A375 (cell line): ENCODE data around the gene BIN2. TPM values are rescaled to one million over a fixed set of nuclear protein-coding genes. Genes with fewer than 3 reads are reported as not detected.

Experiments used
- total RNA-seq: library from RNA; depleted of rRNA; stranded (reverse); fragments of >200 nt; shearing (Covaris generic); gene quantifications from 2 replicates; pipeline ENCODE4 v1.2.3, GENCODE V29; 2014; rRNA removed

Gene BIN2
- not detected in 2 replicates for total RNA-seq

DNA sequence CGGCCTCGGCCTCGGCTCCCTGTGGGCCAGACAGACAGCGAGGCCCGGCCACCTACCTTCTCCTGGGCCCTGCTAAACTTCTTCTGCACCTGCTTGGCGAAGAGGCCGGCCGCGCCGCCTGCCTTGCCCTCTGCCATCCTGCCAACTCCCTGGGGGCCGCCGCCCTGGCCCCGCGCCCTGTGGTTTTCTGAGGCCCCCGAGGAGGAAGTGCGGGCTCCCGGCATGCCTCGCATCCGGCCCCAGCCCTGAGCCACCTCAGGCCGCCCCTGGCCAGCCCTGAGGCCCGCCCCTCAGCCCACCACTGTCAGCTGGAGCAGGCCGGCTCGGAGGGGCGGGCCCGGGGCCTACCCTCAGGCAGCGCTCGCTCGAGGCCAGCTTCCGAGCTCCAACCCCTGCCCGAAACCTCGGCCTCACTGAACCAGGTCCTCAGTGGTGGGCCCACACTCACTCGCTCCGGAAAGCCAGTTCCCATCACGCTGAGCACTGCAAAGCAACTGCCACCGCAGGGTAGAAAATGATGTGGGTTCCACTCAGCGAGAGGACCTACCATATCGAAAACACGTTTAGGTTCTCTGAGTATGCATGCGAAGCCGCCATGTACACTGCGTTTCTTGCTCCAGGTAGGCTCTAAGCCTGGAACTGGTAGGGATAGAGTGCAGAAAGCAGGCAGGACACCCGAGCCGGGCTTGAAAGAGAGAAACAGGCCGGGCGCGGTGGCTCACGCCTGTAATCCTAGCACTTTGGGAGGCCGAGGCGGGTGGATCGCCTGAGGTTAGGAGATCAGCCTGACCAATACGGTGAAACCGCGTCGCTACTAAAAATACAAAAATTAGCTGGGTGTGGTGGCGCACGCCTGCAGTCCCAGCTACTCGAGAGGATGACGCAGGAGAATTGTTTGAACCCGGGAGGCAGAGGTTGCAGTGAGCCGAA lies at the start of gene BIN2:
Gene BIN2, minus strand, starts transcription at position 209 of the 930 bp plus-strand sequence. Its CDS starts 72 bp downstream, at position 137.

DNA sequence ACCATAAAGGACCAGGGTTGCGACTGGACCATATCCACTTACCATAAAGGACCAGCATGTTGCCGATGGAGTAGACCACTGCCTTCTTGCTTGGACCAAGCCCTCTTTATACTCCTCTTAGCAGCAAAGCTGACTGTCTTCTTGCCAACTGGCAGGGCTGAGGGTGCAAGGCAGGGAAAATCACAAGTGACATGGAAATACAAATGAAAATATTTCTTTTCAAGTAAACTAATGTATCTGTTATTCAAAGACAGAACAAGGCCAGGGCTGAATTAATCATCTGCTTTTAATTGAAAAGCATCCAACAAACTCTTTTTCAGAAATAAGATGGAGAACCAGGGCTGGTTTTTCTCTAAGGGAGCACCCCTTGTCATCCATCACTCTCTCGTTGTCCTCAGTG lies 22.6 kb upstream of the BIN2 start, which contains the start of gene CELA1:
Gene CELA1, minus strand, starts transcription at position 99 of the 400 bp plus-strand sequence. Its CDS starts 41 bp downstream, at position 58.

DNA sequence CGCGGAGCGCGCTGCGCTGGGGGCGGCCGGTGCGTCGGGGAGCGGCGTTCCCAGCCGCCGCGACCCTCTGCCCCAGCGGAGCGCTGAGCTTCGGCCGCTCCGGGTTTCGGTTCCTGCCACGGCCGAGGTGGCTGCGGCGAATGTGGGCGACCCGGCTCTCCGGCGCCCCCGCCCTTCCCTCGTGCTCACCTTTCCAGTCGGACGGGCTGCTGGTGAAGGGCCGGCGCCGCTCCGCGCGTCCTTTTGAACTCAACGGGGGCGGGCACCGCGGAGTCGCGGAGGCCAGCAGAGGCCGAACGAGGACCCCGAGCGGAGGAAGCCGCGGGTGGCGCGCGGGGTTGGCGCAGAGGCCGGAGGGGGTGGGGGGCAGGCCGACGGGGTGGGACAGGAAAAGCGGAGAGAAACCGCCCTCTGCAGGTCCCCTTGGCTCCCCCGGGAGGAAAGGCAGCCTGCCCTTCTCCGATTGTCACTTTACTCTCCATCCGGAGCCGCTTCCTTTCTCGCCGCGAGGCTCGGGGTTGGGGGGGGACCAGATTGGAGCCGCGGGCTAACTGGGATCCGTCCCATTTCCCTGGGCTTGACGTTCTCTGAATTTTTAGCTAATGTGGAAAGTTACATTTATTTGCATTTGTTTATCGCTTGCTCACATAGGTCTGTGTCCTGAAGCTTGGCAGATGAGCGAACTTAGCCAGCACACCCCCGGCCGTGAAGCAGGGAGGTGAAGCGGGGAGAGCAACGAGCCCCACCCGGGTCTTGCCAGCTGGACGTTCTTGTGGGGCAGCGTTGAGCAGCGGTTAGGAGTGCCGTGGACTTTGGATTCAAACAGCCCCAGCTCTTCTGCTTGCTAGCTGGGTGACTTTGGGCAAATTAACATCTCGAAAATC lies 53.7 kb downstream of the BIN2 start, which contains the start of gene SMAGP:
Gene SMAGP, minus strand, starts transcription at position 349 of the 884 bp plus-strand sequence. CDS start 1,137 bp downstream, outside the sequence.

DNA sequence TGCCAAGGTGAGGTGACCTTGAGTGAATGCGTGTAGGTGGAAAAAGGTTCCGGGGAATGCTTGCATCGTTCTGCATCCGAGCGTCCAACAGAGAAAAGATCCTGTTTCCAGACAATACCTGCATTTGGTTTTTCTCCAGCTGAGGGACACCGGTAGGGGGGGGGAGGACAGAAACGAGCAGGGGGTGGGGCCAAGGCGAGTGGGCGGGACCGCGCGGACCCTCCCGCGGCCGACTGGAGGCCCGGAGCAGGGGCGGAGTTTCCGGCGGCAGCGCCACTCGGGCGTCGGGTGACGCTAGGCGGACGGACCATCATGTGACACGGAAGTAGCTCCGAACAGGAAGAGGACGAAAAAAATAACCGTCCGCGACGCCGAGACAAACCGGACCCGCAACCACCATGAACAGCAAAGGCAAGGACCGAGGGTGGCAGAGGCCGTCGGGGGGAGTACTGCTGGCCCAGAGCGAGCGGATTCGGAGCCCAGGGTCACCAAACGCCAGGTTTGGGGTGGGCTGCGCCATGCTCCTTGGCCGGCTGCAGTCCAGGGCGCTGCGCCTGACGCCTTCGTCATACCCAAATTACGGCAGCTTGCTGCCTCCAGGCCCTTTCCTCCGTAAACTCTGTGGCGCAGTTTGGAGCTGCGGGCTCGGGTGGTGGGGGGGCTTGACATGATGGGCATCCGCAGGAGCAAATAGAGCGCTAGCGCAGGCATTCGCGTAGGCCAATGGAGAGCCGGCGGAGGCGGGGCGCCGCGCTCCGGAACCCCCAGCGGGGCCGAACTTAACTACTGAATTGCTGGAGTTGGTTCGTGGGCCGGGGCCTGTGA lies 85.3 kb downstream of the BIN2 start, which contains the start of gene DAZAP2:
Gene DAZAP2, plus strand, starts transcription at position 317 of the 825 bp plus-strand sequence. Its CDS starts 82 bp downstream, at position 399.

Other genes with a start within 250 kb of the BIN2 start
- gene CSRNP2, start 240.6 kb downstream of the BIN2 start, total RNA-seq: 13.1 and 15.7 TPM in 2 replicates
- gene TFCP2, start 151.0 kb downstream of the BIN2 start, total RNA-seq: 10.6 and 12.0 TPM in 2 replicates
- gene POU6F1, start 106.1 kb downstream of the BIN2 start, total RNA-seq: 2.0 and 4.0 TPM in 2 replicates
- gene DAZAP2, start 85.3 kb downstream of the BIN2 start, total RNA-seq: 99.5 and 131 TPM in 2 replicates
- 19.7 and 25.6 TPM in 2 replicates for gene SMAGP, start 53.8 kb downstream of the BIN2 start, total RNA-seq
- gene CELA1, start 22.5 kb upstream of the BIN2 start, total RNA-seq: 0.27 TPM in 1 of 2 replicates, not detected in the other
- 8.0 and 9.7 TPM in 2 replicates for gene GALNT6, start 67.2 kb upstream of the BIN2 start, total RNA-seq
- gene SLC4A8, start 100.7 kb upstream of the BIN2 start, total RNA-seq: 3.7 and 5.1 TPM in 2 replicates